ENCODE results near the gene TRIM8.

The TRIM8 gene

DNA sequence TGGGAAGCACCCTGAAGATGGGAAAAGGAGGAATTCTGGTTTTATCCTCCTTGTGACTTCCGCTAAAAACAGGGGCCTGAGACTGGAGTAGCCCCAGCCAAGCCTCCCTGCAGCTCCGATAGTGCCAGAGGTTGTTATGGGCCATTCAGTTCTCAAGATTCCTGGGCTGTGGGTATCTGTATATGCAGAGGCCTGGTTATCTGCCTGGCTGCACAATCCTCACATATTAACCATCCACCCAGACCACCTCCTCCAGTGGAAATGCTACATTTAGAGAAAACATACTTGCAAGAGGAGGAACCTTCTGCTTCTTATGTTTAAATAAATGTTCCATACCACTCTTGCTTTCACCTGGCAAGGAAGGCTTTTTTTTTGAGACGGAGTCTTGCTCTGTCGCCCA lies 35.3 kb downstream of the TRIM8 start:
- Histone ChIP-seq H3K9me3 (ENCODE audit: low read length) (no peaks in the 10 kb centered on the region), H3K79me2 (ENCODE audit: insufficient read depth, low read length) (no peaks in the 10 kb centered on the region), H3K4me2 (ENCODE audit: low read length) (no peak overlapping the region), H3K27ac (ENCODE audit: low read depth, low read length, poor library complexity, severe bottlenecking) (no peak overlapping the region), H3K27me3 (ENCODE audit: insufficient read depth, low read length) (no peaks in the 10 kb centered on the region), H3K36me3 (ENCODE audit: insufficient read depth, low read length) (no peaks in the 10 kb centered on the region), H3K9me2 (ENCODE audit: low read depth, low read length) (no peaks in the 10 kb centered on the region), H3K9ac (ENCODE audit: low read length) (no peak overlapping the region), H3K4me1 (ENCODE audit: insufficient read depth, low read length, severe bottlenecking) (peaks cover 46% of the 10 kb centered on the region), H2AFZ (ENCODE audit: low read length) (no peak overlapping the region), H3K4me3 (ENCODE audit: low read depth, low read length, poor library complexity, severe bottlenecking) (no peak overlapping the region), H4K20me1 (ENCODE audit: insufficient read depth, low read length) (no peaks in the 10 kb centered on the region), H3F3A (ENCODE audit: insufficient read depth, low read length) (no peaks in the 10 kb centered on the region)
- no peak for TF ChIP-seq EZH2 (IDR thresholded peaks at IDR 0.05; ENCODE audit: borderline replicate concordance, low read length)
- TF ChIP-seq, protein P1, sequence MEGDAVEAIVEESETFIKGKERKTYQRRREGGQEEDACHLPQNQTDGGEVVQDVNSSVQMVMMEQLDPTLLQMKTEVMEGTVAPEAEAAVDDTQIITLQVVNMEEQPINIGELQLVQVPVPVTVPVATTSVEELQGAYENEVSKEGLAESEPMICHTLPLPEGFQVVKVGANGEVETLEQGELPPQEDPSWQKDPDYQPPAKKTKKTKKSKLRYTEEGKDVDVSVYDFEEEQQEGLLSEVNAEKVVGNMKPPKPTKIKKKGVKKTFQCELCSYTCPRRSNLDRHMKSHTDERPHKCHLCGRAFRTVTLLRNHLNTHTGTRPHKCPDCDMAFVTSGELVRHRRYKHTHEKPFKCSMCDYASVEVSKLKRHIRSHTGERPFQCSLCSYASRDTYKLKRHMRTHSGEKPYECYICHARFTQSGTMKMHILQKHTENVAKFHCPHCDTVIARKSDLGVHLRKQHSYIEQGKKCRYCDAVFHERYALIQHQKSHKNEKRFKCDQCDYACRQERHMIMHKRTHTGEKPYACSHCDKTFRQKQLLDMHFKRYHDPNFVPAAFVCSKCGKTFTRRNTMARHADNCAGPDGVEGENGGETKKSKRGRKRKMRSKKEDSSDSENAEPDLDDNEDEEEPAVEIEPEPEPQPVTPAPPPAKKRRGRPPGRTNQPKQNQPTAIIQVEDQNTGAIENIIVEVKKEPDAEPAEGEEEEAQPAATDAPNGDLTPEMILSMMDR (IDR thresholded peaks at IDR 0.05; ENCODE audit: low read length), result no peak

DNA sequence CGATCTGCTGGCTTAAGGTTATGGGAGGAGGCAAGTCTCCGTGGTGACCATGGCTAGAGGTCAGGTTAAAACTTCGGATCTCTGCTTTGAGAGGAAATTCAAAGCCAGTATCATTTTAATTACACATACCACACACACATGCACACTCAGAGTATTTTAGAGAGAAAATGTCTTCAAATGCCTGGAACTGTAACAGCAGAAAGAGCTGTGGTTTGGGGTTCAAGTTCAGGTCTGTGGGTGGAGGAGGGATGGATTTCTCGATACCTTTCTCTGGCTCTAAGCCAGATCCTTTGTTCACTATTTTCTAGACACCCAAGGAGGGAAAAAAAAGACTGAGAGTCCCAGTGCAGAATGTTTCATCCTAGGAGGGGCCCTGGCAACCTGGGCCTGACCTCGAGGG lies 37.4 kb downstream of the TRIM8 start:
- Histone ChIP-seq H3K27ac (ENCODE audit: low read depth, low read length, poor library complexity, severe bottlenecking) (no peak overlapping the region), H3K79me2 (ENCODE audit: insufficient read depth, low read length) (no peaks in the 10 kb centered on the region), H3K4me3 (ENCODE audit: low read depth, low read length, poor library complexity, severe bottlenecking) (no peak overlapping the region), H4K20me1 (ENCODE audit: insufficient read depth, low read length) (no peaks in the 10 kb centered on the region), H2AFZ (ENCODE audit: low read length) (no peak overlapping the region), H3K4me1 (ENCODE audit: insufficient read depth, low read length, severe bottlenecking) (peaks cover 26% of the 10 kb centered on the region), H3K36me3 (ENCODE audit: insufficient read depth, low read length) (no peaks in the 10 kb centered on the region), H3K9me2 (ENCODE audit: low read depth, low read length) (no peaks in the 10 kb centered on the region), H3K4me2 (ENCODE audit: low read length) (no peak overlapping the region), H3K9ac (ENCODE audit: low read length) (no peak overlapping the region), H3K9me3 (ENCODE audit: low read length) (no peaks in the 10 kb centered on the region), H3K27me3 (ENCODE audit: insufficient read depth, low read length) (no peaks in the 10 kb centered on the region), H3F3A (ENCODE audit: insufficient read depth, low read length) (no peaks in the 10 kb centered on the region)
- TF ChIP-seq, protein P1 (IDR thresholded peaks at IDR 0.05; ENCODE audit: low read length), result no peak
- TF ChIP-seq EZH2 (IDR thresholded peaks at IDR 0.05; ENCODE audit: borderline replicate concordance, low read length), result no peak

DNA sequence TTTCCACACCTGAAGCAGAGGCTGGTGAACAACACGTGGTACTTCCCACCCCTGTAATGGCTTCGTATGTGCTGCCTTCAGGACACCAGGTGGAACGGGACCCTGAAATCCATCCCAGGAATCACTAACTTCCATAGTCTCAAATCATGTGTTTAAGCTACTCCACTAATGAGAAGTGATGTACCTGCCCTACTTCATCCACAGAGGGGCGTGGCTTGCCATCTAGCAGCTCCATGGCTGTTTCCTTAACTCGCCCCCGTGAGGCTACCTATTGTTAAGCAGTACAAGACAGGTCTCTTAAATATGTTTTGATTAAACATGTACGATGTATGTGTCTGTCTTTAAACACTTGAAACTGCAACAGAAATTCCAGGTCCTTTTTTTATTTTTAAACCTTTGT lies 38.1 kb downstream of the TRIM8 start:
- Histone ChIP-seq H3K4me1 (ENCODE audit: insufficient read depth, low read length, severe bottlenecking) (peaks cover 19% of the 10 kb centered on the region), H4K20me1 (ENCODE audit: insufficient read depth, low read length) (no peaks in the 10 kb centered on the region), H3K79me2 (ENCODE audit: insufficient read depth, low read length) (no peaks in the 10 kb centered on the region), H3K4me3 (ENCODE audit: low read depth, low read length, poor library complexity, severe bottlenecking) (no peak overlapping the region), H2AFZ (ENCODE audit: low read length) (no peak overlapping the region), H3F3A (ENCODE audit: insufficient read depth, low read length) (no peaks in the 10 kb centered on the region), H3K9ac (ENCODE audit: low read length) (no peak overlapping the region), H3K36me3 (ENCODE audit: insufficient read depth, low read length) (no peaks in the 10 kb centered on the region), H3K27ac (ENCODE audit: low read depth, low read length, poor library complexity, severe bottlenecking) (no peak overlapping the region), H3K4me2 (ENCODE audit: low read length) (no peak overlapping the region), H3K9me2 (ENCODE audit: low read depth, low read length) (no peaks in the 10 kb centered on the region), H3K27me3 (ENCODE audit: insufficient read depth, low read length) (no peaks in the 10 kb centered on the region), H3K9me3 (ENCODE audit: low read length) (no peaks in the 10 kb centered on the region)
- TF ChIP-seq, protein P1 (IDR thresholded peaks at IDR 0.05; ENCODE audit: low read length), result no peak; the same call in 1 of the 2 replicates
- TF ChIP-seq EZH2 (IDR thresholded peaks at IDR 0.05; ENCODE audit: borderline replicate concordance, low read length), result no peak
